Gastroesophageal sphincter (tissue), 3 donors: ENCODE results near the gene MAP2K4.

Source experiments
- CTCF ChIP-seq, 4 experiments: fragments of 200-600 bp in 2 of 4; fragments of 450-650 bp in 2 of 4; sonication (generic) in 1 of 4; IDR thresholded peaks; one replicate each; pipeline ENCODE4 v1.5.1; 2017 to 2019; ENCODE audit warnings: antibody characterized with exemption in 4 of 4, mild to moderate bottlenecking in 2 of 4, moderate library complexity in 2 of 4
- EP300 ChIP-seq: sonication (generic); formaldehyde crosslinking; IDR thresholded peaks from one replicate; pipeline ENCODE4 v1.6.1; 2017; ENCODE audit warnings: antibody characterized with exemption, mild to moderate bottlenecking
- POLR2A ChIP-seq, 2 donors: fragments of 450-650 bp; IDR thresholded peaks; one replicate each; pipeline ENCODE4 v1.6.1; 2017; ENCODE audit warnings: antibody characterized with exemption in 2 of 2, mild to moderate bottlenecking in 2 of 2, moderate library complexity in 1 of 2
- POLR2AphosphoS5 ChIP-seq: sonication (generic); formaldehyde crosslinking; IDR thresholded peaks from one replicate; pipeline ENCODE4 v1.6.1; 2017; ENCODE audit warnings: antibody characterized with exemption

- no peak for TF ChIP-seq CTCF (IDR thresholded peaks at IDR 0.05)
- TF ChIP-seq POLR2AphosphoS5 = no peak
- TF ChIP-seq POLR2A (IDR thresholded peaks at IDR 0.05) = no peak
- TF ChIP-seq EP300 = no peak
Observed at GRCh38 chr17:12048843-12049473, 28.3 kb downstream of the MAP2K4 start.
